T-helper 1 cell treated with Interleukin-12 subunit alpha and Interleukin-12 subunit beta and Interleukin-4 antibody, amounts not matched to agents 30 μg/mL and 1 μg/mL, for 36 hours (primary cell): ENCODE results near the gene AGFG2.
"Not testable (repeated sequence)": the region's sequence is repeated elsewhere in the genome, so short reads cannot be mapped to it uniquely, and the experiment has no call there.

Source experiments
- H3K27ac Mint-ChIP-seq: one replicate; pipeline ENCODE4 v1.8.0; 2021; ENCODE audit warnings: mild to moderate bottlenecking, mixed read lengths
- H3K27me3 Mint-ChIP-seq: one replicate; pipeline ENCODE4 v1.8.0; 2021; ENCODE audit warnings: low read depth, mixed read lengths
- H3K36me3 Mint-ChIP-seq: one replicate; pipeline ENCODE4 v1.8.0; 2021; ENCODE audit warnings: low read depth, mixed read lengths
- H3K4me1 Mint-ChIP-seq: one replicate; pipeline ENCODE4 v1.8.0; 2021; ENCODE audit warnings: low read depth, mixed read lengths
- H3K4me3 Mint-ChIP-seq: one replicate; pipeline ENCODE4 v1.8.0; 2021; ENCODE audit warnings: mild to moderate bottlenecking, moderate library complexity, mixed read lengths
- H3K9me3 Mint-ChIP-seq: one replicate; pipeline ENCODE4 v1.8.0; 2021; ENCODE audit warnings: mixed read lengths

AGFG2 gene

GRCh38 chr7:100538654-100539435 is at the start of gene AGFG2:
Gene AGFG2 (plus strand): TSS chr7:100539203. CDS start chr7:100539347, 144 bp downstream.
- H3K9me3 Mint-ChIP-seq: no peaks in the 10 kb centered on the region
- peak within 1 kb of the TSS; percentile 98 for H3K4me3 Mint-ChIP-seq
- H3K27ac Mint-ChIP-seq: peak within 1 kb of the TSS; percentile 71
- H3K27me3 Mint-ChIP-seq: no peaks in the 10 kb centered on the region
- H3K4me1 Mint-ChIP-seq: peaks cover 38% of the 10 kb centered on the region
- peaks cover 9% of the 10 kb centered on the region for H3K36me3 Mint-ChIP-seq

GRCh38 chr7:100489824-100490223 is 49.2 kb upstream of the AGFG2 start:
- Mint-ChIP-seq H3K36me3 (no peaks in the 10 kb centered on the region), H3K9me3 (no peaks in the 10 kb centered on the region), H3K27ac (no peak overlapping the region), H3K27me3 (peaks cover 11% of the 10 kb centered on the region), H3K4me1 (peaks cover 15% of the 10 kb centered on the region), H3K4me3 (no peak overlapping the region)

- peaks cover 15% of the 10 kb centered on the region for H3K4me1 Mint-ChIP-seq
- no peaks in the 10 kb centered on the region for H3K9me3 Mint-ChIP-seq
- H3K4me3 Mint-ChIP-seq: no peak overlapping the region
- peaks cover 12% of the 10 kb centered on the region for H3K27me3 Mint-ChIP-seq
- no peak overlapping the region for H3K27ac Mint-ChIP-seq
- no peaks in the 10 kb centered on the region for H3K36me3 Mint-ChIP-seq
Observed at GRCh38 chr7:100490483-100491191, 48.4 kb upstream of the AGFG2 start.

- Mint-ChIP-seq H3K27ac (peak overlapping the region; percentile 41), H3K9me3 (no peaks in the 10 kb centered on the region), H3K4me1 (peaks cover 15% of the 10 kb centered on the region), H3K36me3 (no peaks in the 10 kb centered on the region), H3K4me3 (no peak overlapping the region), H3K27me3 (peaks cover 12% of the 10 kb centered on the region)
Observed at GRCh38 chr7:100491192-100491578, 47.8 kb upstream of the AGFG2 start.

- Mint-ChIP-seq H3K4me3 (peak overlapping the region; percentile 51), H3K27me3 (peaks cover 16% of the 10 kb centered on the region), H3K36me3 (no peaks in the 10 kb centered on the region), H3K27ac (no peak overlapping the region), H3K9me3 (no peaks in the 10 kb centered on the region), H3K4me1 (peaks cover 15% of the 10 kb centered on the region)
Observed at GRCh38 chr7:100492738-100493475, 46.1 kb upstream of the AGFG2 start.

- H3K9me3 Mint-ChIP-seq: no peaks in the 10 kb centered on the region
- H3K4me1 Mint-ChIP-seq: peaks cover 15% of the 10 kb centered on the region
- H3K36me3 Mint-ChIP-seq: no peaks in the 10 kb centered on the region
- H3K4me3 Mint-ChIP-seq: peak overlapping the region; percentile 51
- no peak overlapping the region for H3K27ac Mint-ChIP-seq
- peaks cover 16% of the 10 kb centered on the region for H3K27me3 Mint-ChIP-seq
Observed at GRCh38 chr7:100493476-100494264, 45.3 kb upstream of the AGFG2 start.

- H3K4me3 Mint-ChIP-seq: no peak overlapping the region
- H3K27ac Mint-ChIP-seq: no peak overlapping the region
- H3K4me1 Mint-ChIP-seq: peaks cover 15% of the 10 kb centered on the region
- H3K27me3 Mint-ChIP-seq: peaks cover 12% of the 10 kb centered on the region
- H3K9me3 Mint-ChIP-seq: no peaks in the 10 kb centered on the region
- no peaks in the 10 kb centered on the region for H3K36me3 Mint-ChIP-seq
Observed at GRCh38 chr7:100496509-100496908, 42.5 kb upstream of the AGFG2 start.

GRCh38 chr7:100500743-100501142 is 38.3 kb upstream of the AGFG2 start:
- not testable (repeated sequence) for H3K4me1 Mint-ChIP-seq, H3K27ac Mint-ChIP-seq, H3K27me3 Mint-ChIP-seq, H3K9me3 Mint-ChIP-seq, H3K36me3 Mint-ChIP-seq, H3K4me3 Mint-ChIP-seq

- H3K4me3 Mint-ChIP-seq, H3K4me1 Mint-ChIP-seq, H3K9me3 Mint-ChIP-seq, H3K27me3 Mint-ChIP-seq, H3K27ac Mint-ChIP-seq, H3K36me3 Mint-ChIP-seq: not testable (repeated sequence)
Observed at GRCh38 chr7:100504031-100504430, 35.0 kb upstream of the AGFG2 start.

GRCh38 chr7:100504887-100505611 is 34.0 kb upstream of the AGFG2 start:
- Mint-ChIP-seq H3K27ac (no peak overlapping the region), H3K36me3 (no peaks in the 10 kb centered on the region), H3K9me3 (no peaks in the 10 kb centered on the region), H3K4me1 (peaks cover 2% of the 10 kb centered on the region), H3K27me3 (peaks cover 8% of the 10 kb centered on the region), H3K4me3 (no peak overlapping the region)

- Mint-ChIP-seq H3K36me3 (no peaks in the 10 kb centered on the region), H3K27me3 (peaks cover 8% of the 10 kb centered on the region), H3K4me1 (peaks cover 2% of the 10 kb centered on the region), H3K4me3 (no peak overlapping the region), H3K9me3 (no peaks in the 10 kb centered on the region), H3K27ac (no peak overlapping the region)
Observed at GRCh38 chr7:100506356-100506923, 32.6 kb upstream of the AGFG2 start.

GRCh38 chr7:100509231-100509630 is 29.8 kb upstream of the AGFG2 start:
- Mint-ChIP-seq H3K4me1 (peaks cover 2% of the 10 kb centered on the region), H3K36me3 (no peaks in the 10 kb centered on the region), H3K9me3 (no peaks in the 10 kb centered on the region), H3K27ac (no peak overlapping the region), H3K4me3 (no peak overlapping the region), H3K27me3 (peaks cover 8% of the 10 kb centered on the region)

GRCh38 chr7:100510437-100511239 is 28.4 kb upstream of the AGFG2 start:
- H3K9me3 Mint-ChIP-seq: no peaks in the 10 kb centered on the region
- H3K27ac Mint-ChIP-seq: no peak overlapping the region
- H3K36me3 Mint-ChIP-seq: no peaks in the 10 kb centered on the region
- peaks cover 8% of the 10 kb centered on the region for H3K27me3 Mint-ChIP-seq
- no peak overlapping the region for H3K4me3 Mint-ChIP-seq
- H3K4me1 Mint-ChIP-seq: peaks cover 5% of the 10 kb centered on the region
